PC-9 (cell line): ENCODE measurements around the gene DNAAF5.

Experiments used
- CTCF ChIP-seq: fragments of 200-600 bp; sonication (generic); conservative IDR thresholded peaks from 2 replicates; pipeline ENCODE4 v1.6.1; 2017; ENCODE audit warnings: mixed run types, antibody characterized with exemption, mild to moderate bottlenecking, moderate library complexity
- EZH2 ChIP-seq: fragments of 200-600 bp; sonication (generic); IDR thresholded peaks from 2 replicates; pipeline ENCODE4 v1.8.0; 2017; ENCODE audit warnings: antibody characterized with exemption, low read depth

- TF ChIP-seq CTCF, result no peak
- TF ChIP-seq EZH2, result no peak
These were observed 72.5 kb downstream of the DNAAF5 start for GRCh38 chr7:798921-799470.
